ENCODE results near the gene FBXO9. TPM values are rescaled to one million over a fixed set of nuclear protein-coding genes. Genes with fewer than 3 reads are reported as not detected.

FBXO9 gene
- total RNA-seq: 32.1 and 42.0 TPM in 2 replicates

DNA sequence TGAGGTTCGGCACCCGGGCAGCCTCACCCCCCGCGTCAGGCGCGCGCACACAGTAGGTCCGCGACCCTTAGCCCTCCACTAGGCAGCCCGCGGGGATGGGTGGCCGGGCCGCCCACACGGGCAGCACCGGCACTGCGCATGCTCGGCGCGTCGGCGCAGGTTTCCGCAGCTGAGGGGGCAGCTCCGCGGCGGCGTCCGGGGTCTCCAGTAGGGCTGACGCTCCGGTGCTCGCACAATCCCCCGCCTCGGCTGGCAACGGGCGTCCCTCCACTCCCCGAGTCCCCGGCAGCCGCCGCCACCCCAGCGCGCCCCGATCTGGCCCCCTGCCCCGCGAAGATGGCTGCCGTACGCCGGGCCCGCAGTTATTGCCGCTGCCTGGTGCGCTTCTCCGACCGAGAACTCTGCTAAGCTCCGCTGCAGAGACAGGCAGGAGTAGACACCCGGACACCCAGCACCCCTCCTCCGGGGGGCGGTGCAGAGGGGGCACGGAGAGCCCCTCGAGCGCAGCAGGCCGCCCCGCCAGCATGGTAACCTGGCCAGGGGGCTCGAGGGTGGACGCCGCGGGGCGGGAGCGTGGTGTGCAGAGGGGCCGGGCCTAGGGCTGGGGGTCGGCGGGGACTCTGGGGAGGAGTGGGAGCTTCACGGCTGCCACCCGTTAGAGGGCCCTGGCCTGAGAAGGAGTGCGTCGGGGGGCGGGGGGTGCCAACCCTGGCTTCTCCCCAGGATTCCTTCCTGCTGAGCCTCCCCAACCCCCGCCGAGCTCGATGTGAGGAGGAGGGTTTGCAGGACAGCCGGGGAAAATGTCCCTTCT is at the start of gene FBXO9:
TSS of gene FBXO9 (plus strand) at position 139 of the 811 bp plus-strand sequence. CDS start at position 525, 386 bp downstream.

DNA sequence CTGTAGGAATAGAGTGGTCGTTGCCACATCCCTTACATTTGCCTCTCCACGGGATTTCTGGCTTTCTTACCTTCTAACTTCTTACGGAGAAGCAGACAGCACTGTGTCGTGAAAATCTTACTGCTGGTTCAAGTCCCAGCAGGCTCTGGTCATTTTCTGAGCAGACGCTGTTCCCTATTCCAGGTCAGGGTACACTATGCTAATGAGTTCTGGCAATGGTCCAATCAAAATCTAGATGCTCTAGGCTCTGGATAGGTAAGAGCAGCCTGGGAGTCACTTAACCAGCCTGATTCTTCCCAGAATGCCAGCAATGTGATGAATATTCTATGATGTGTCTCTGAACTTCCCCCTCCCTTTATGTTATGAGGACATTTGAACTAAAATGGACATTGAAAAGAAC is 83.5 kb downstream of the FBXO9 start, which contains the start of gene GCM1:
TSS of gene GCM1 (minus strand) at position 158 of the 400 bp plus-strand sequence. CDS start 3,209 bp downstream, outside the sequence.

Small RNAs within 50 kb of the gene (small RNA-seq; reads per million reads assigned to genes)
- gene RN7SL244P (ENCODE audit: low replicate concordance): not detected

Other genes with a start within 250 kb of the FBXO9 start
- not detected in 2 replicates for gene GSTA5, start 224.6 kb upstream of the FBXO9 start, total RNA-seq
- gene GSTA3, start 155.7 kb upstream of the FBXO9 start, total RNA-seq: not detected in 2 replicates
- gene GSTA4, start 70.1 kb upstream of the FBXO9 start, total RNA-seq: 9.9 and 14.7 TPM in 2 replicates
- gene CILK1, start 3.6 kb upstream of the FBXO9 start, total RNA-seq: 6.3 and 13.2 TPM in 2 replicates
- gene GCM1, start 83.4 kb downstream of the FBXO9 start, total RNA-seq: not detected in 2 replicates

Measured in placental pericyte (primary cell).